GM10266 (cell line): ENCODE results near the gene TUSC2.

ENCODE experiments used
- DNase-seq: peaks from one replicate; pipeline ENCODE4 v3.0.0; 2012; ENCODE audit errors: extremely low spot score
- TF ChIP-seq, protein P1 (sequence below): IDR thresholded peaks from 2 replicates; pipeline ENCODE4 v1.5.1; 2012; ENCODE audit warnings: mild to moderate bottlenecking, low read depth; ENCODE audit not compliant: control insufficient read depth, insufficient read depth; ENCODE audit errors: missing control alignments

The TUSC2 gene

DNA sequence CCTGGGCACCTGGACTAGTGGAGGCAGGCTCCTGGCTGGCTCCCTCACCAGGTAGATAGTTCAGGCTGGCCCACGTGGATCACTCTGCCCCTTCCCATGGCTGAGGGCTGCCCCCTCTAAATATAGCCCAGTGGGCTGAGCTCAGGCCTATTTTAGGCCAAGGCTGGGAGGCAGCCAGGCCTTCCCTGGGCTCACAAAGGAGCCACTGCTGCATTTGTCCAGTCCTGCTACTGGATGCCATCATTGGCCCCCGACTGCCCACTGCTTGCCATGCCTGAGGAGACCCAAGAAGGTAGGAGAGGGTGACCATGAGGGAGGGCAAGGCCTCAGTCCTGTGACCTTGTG, 49.2 kb downstream of the TUSC2 start, which contains the start of gene LSMEM2:
Gene LSMEM2 (plus strand): TSS at position 208 of the 345 bp plus-strand sequence. CDS start 27 bp downstream, at position 235.
- DNase-seq, result no peak
- TF ChIP-seq, protein P1, sequence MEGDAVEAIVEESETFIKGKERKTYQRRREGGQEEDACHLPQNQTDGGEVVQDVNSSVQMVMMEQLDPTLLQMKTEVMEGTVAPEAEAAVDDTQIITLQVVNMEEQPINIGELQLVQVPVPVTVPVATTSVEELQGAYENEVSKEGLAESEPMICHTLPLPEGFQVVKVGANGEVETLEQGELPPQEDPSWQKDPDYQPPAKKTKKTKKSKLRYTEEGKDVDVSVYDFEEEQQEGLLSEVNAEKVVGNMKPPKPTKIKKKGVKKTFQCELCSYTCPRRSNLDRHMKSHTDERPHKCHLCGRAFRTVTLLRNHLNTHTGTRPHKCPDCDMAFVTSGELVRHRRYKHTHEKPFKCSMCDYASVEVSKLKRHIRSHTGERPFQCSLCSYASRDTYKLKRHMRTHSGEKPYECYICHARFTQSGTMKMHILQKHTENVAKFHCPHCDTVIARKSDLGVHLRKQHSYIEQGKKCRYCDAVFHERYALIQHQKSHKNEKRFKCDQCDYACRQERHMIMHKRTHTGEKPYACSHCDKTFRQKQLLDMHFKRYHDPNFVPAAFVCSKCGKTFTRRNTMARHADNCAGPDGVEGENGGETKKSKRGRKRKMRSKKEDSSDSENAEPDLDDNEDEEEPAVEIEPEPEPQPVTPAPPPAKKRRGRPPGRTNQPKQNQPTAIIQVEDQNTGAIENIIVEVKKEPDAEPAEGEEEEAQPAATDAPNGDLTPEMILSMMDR, result no peak

DNA sequence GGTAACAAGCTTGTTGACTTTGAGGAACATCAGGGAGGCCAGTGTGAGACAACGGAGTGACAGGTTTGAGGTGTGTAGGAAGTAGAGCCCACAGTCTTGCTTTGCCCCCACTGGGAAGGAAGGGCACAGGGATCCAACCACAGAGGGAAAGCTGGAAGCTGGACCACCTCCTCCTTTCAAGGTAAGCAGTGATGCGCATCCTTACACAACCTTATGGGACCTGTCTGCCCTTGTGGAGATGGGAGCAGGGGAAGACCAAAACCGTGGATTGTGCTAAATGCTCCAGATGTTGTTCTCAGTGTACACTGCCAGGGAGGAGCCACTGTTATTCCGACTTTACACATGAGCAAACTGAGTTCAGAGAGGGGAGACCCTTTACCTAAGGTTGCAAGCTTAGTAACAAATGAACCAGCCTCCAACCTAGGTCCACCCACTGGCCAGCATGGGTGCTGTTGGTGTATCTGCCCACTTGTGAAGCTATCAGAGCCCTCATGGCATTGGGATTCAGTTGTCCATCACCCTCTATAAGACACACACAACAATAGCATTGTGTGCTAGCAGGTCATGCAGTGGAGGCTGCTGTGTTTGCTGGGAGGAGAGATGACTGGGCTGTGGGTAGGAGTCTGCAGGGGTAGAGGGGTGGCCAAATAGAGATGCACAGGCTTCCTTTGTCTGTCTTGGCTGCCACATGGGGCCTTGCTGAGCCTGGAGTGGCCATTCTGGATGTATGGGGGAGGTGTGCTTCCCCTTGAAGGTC, 49.7 kb downstream of the TUSC2 start:
- DNase-seq, result no peak
- TF ChIP-seq, protein P1, result no peak

DNA sequence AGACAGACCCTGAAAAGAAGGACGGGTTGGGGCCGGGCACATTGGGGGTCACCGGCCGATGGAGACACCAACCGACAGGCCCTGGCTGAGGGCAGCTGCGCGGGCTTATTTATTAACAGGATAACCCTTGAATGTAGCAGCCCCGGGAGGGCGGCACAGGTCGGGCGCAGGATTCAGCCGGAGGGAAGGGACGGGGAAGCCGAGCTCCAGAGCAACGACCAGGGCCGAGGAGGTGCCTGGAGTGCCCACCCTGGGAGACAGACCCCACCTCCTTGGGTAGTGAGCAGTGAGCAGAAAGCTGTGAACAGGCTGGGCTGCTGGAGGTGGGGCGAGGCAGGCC, 51.3 kb downstream of the TUSC2 start:
- TF ChIP-seq, protein P1, result no peak
- no peak for DNase-seq

DNA sequence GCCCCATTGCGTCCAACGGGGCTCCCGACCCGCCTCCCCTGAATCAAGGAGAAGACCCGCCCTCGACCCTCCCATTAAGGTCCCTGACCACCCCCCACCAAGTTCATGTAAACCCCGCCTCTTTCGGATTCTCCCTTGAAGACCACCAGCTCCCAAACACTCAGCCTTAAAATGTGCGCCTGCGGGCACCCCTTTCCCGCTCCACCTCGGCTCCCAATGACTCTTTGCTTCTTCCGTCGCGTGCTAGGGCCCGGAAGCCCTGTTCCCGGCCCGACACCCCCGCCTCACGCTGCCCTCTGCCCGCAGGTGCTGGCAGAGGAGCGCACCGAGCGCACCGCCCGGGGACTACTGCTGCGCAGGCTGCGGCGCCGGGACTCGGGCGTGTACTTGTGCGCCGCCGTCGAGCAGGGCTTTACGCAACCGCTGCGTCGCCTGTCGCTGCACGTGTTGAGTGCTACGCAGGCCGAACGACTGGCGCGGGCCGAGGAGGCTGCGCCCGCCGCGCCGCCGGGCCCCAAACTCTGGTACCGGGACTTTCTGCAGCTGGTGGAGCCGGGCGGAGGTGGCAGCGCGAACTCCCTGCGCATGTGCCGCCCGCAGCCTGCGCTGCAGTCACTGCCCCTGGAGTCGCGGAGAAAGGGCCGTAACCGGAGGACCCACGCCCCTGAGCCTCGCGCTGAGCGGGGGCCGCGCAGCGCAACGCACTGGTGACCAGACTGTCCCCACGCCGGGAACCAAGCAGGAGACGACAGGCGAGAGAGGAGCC, 51.8 kb downstream of the TUSC2 start:
- DNase-seq, result no peak
- TF ChIP-seq, protein P1, result no peak

DNA sequence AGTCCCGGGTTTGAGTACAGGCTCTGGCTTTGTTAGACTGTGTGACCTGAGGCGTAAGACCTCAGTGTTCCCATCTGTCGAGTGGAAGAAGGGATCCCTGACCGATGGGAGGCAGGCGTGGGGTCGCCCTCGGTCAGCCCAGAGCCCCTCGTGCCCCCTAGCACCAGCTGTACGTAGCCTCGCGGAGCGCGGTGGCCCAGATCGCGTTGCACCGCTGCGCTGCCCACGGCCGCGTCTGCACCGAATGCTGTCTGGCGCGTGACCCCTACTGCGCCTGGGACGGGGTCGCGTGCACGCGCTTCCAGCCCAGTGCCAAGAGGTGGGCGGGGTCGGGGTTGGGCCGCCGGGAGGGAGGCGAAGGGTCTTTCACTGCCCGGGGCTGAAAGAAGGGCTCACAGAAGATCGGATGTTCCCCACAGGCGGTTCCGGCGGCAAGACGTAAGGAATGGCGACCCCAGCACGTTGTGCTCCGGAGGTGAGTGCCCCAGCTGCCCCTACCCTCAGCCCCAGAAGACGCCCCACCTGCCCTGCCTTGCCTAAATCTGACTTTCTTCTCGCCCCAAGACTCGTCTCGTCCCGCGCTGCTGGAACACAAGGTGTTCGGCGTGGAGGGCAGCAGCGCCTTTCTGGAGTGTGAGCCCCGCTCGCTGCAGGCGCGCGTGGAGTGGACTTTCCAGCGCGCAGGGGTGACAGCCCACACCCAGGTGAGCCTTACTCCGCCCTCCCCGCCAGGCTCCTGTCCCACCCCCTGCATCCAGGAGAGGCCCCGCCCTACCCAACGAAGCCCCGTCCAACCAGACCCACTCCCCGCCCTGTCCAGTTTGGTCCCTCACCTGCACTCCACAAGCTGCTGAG, 52.7 kb downstream of the TUSC2 start:
- TF ChIP-seq, protein P1, result no peak
- no peak for DNase-seq
